HG02763 (cell line): ENCODE results near the gene IFT43.
"Not testable (repeated sequence)": the region's sequence is repeated elsewhere in the genome, so short reads cannot be mapped to it uniquely, and the experiment has no call there.

Source experiments
- ATAC-seq: cut with Tn5 transposase; IDR thresholded peaks from one replicate; pipeline ENCODE4 v1.9.1; 2021; ENCODE audit warnings: mild to moderate bottlenecking, moderate library complexity; ENCODE audit not compliant: unreplicated experiment

Gene IFT43

DNA sequence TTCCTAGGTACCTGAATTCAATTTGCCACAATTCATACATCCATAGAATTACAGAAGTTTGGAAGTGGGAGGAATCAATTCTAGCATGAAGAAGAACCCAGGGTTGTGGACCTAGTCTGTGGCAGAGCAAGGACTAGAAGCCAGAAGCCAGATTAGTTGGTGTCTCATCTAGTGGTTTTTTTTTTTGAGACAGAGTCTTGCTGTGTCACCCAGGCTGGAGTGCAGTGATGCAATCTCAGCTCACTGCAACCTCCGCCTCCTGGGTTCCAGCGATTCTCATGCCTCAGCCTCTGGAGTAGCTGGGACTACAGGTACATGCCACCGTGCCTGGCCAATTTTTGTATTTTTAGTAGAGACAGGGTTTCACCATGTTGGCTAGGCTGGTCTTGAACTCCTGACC, 24.1 kb downstream of the IFT43 start:
- ATAC-seq = not testable (repeated sequence)

DNA sequence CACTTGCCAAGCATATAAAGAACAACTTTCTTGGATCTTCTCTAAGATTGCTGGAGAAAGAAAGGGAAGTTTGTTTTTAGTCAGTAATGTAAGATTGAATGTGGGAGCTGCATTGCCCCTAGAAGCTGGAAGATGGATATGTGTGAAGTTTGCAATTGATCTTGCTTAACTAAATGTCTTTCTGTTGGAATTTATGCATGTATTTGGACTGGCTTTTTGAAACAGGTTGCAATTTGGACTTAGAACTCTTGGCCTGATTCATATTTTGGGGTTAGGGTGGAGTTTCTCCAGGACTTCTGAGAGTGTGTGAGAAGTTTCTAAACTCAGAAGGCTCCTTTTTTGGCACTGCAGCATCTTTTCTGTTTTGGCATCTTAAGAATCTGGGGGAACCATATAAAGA, 26.4 kb downstream of the IFT43 start:
- ATAC-seq = no peak

DNA sequence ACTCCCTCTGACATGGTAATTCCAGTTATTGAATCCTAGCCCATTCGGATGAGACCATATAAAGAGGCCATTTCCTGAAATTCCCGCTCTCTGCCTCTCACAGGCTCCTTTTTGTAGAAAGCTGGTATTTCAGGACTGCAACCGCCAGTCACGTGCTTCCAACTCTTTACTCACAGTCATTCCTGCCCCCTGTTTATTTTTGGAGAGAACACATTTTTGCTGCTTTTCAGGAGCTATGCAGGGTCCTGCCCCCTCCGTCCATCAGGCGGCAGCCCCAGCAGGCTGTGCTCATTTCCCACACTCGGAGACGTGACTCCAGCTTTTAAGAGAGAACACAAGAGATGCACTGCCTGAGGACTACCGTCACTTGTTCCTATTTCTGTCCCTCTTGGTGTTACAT, 26.8 kb downstream of the IFT43 start:
- ATAC-seq = no peak

DNA sequence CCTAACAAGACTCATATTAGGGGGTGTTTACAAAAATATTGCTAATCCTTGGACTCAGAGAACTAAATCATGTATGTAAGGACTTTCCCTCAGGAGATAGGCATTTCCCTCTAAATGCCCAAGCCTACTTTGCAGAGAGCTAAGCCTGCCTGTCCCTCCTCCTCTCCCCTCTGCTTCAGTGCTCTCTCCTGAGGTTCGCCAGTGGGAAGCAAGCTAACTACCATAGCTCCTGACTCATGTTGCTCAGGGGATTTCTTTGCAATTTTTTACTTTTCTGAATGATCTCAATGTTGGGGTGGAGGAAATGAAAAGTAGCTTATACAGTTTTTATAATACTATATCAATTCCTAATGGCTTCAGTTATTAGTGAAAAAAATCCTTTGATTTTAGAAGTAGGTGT, 29.6 kb downstream of the IFT43 start:
- ATAC-seq = no peak

DNA sequence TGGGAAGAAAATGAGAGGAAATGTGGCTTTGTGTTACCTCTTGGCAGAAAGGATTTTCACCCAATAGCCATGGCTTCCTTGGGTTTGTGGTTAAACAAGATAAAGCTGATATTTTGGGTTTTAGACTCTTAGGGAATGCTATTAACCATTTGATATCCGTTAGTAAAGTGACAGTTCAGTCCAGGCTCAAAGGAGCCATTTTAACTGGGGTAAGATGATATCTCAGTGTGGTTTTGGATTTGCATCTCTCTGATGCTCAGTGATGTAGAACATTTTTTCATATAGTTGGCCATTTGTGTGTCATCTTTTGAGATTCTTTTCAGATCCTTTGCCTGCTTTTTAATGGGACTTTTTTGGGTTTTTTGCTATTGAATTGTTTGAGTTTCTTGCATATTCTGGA, 30.1 kb downstream of the IFT43 start:
- ATAC-seq = no peak

DNA sequence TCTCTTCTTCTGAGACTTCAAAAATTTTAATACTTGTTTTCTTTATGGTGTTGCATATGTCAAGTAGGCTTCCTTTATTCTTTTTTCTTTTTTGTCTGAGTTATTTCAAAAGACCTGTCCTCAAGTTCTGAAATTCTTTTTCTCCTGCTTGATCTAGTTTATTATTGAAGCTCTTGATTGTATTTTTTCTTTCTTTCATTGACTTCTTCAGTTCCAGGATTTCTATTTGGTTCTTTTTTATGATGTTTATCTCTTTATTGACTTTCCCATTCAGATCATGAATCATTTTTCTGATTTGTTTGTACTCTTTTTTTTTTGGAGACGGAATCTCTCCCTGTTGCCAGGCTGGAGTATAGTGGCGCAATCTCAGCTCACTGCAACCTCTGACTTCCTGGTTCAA, 34.1 kb downstream of the IFT43 start:
- no peak for ATAC-seq

DNA sequence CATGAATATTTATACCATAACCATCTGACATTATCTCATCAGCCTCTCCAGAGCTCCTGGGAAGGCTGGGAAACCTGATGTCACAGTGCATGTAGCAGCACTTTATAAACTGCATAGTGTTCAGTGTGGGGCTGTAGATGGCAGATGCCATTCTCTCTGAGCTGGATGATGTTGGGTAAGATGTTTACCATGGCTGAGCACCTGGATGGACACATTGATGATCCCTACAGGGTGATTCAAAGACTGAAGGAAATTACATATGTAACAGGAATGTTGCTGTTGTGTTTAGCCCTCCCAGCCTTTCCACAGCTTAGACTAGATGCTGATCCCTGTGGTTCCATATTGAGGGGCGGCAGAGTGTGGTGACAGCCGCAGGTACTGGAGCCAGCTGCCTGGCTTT, 37.4 kb downstream of the IFT43 start:
- no peak for ATAC-seq

DNA sequence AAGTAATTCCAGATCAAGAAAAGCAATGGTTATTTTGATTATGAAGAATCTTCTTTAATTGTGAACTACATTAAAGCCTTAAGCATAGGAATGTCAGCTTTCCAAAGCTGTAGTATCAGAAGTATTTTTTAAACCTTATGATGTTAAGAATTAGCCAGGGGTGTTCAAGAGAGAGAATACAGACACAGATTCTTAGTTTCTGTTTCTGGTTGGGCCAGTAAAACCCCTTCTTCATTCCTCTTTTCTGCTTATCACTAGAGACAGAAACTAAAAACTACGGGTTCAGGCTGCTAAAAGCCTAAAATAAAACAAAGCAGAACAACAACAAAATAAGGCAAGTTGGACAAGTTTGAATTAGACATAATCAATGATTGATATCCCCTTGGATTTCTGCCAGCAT, 38.2 kb downstream of the IFT43 start:
- no peak for ATAC-seq

DNA sequence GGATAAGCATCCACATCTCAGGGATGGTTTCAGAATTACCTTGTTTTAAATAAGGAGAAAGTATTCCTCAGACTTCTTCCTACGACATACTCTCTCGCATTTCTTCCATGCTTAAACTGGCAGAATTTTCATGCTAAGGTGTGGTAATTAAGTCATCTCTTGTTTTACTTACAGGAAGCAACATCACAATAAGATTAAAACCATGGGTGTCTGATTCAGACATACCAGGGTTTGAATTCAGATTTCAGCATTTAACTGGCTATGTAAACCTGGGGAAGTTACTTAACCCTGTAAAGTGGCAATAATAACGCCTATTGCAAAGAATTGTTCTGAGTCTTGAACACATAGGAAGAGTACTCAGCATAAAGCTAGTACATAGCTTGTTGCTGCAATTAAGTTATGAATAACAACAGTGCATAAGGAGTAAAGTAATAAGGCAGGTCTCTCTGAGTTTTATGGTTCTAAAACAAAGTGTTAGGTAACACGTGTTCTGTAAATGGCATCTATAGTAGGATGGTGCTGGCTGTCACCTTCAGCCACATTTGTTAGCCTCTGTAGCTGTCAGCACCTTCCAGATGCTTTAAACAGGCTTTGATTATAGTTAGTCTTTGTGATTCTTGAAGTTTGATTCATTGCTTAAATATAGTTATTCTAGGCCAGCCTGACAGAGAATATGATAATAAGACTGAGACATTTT, 38.8 kb downstream of the IFT43 start:
- ATAC-seq = no peak

DNA sequence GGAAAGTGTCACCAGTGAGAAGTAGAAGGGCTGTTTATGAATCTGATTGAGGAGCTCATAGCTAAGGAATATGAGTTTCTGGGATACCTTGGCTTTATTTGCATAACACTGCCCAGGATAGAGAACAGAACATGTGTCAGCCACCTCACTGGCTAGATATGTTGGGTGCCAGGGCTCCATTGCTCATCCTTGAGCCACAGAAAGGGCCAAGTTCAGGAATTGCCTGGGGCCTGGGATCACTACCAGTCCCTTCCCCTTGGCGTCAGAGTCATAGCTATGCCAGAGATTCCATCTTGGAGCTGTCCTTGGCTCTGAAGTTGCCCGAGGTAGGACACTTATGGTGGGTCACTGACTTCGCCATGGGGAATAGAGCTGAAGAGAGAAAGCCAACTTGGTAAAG, 49.0 kb downstream of the IFT43 start:
- ATAC-seq = no peak

DNA sequence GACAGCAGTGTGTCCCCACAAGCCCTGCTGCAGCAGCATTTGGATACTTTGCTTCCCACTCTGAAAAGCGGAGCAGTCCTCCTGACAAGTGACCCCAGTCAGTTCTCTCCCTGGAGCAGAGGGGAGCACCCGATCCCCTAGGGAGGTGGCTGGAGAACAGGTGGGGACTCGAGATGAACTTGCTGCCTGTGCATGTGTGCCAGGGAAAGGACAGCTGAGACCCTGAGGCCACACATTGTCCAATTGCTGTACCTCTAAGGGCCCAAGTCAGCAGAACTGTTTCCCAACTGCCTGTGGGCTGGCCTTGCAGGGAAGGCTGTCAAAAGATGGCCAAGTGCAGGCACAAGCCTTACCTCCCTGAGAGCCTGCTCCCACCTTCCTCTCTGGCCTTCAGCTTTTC, 55.1 kb downstream of the IFT43 start:
- no peak for ATAC-seq

DNA sequence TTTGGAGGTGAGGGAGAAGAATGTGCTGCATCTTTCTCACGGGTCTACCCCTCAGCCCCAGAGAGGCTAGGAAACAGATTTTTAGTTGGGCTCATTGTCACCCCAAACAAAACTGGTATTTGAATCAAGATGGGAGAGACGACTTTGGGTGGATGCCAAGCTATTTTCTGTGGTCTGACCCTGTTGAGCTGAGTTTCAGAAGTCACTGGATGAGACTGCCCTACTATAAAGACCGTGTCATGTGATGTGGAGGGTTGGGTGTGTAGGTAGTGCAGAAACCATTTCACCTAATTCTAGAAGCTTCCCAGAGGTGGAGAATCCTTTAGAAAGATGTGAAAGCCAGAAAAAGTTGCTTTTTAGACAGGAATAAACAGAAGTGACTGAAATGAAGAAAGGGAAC, 60.2 kb downstream of the IFT43 start:
- no peak for ATAC-seq

DNA sequence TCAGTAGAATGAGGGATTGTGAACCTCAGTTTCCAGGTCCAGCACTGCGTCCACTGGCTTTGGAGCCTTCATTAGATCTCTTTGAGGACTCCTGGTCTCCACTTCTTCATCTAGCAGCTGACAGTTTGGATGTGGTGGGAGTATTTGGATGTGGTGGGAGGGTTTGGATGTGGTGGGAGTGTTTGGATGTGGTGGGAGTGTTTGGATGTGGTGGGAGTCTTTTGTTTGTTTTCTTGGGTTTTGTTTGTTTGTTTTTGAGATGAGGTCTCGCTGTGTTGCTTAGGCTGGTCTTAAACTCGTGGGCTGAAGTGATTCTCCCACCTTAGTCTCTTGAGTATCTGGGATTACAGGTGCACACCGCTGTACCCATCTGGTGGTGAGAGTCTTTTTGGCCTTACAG, 64.7 kb downstream of the IFT43 start:
- no peak for ATAC-seq

DNA sequence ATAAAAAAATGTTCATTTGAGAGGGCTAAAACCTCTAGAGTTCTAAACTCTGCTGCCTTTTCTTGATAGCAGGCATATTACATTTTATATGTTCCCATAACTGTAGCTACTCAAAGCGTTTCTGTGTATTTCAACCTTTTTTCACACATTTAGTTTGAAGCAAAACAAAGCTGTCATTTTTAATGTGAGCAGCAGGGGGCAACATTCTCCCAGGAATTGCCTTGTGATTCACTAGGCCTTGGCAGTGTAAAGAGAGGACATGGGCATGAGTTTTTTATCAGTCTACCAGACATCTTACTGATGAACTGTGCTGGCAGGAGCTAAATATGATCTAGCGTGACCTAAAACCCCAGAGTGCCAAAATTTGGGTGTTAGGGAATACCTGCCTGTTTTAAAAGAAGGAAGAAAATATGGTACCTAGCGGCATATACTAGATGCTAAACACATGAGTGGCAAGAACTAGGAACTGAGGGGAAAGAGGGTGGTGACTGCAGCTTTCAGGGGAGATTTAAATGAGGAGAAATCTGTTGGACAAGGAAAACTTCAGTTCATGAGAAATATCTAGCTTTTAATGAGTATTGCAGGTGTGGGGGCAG, 65.3 kb downstream of the IFT43 start:
- ATAC-seq = no peak

DNA sequence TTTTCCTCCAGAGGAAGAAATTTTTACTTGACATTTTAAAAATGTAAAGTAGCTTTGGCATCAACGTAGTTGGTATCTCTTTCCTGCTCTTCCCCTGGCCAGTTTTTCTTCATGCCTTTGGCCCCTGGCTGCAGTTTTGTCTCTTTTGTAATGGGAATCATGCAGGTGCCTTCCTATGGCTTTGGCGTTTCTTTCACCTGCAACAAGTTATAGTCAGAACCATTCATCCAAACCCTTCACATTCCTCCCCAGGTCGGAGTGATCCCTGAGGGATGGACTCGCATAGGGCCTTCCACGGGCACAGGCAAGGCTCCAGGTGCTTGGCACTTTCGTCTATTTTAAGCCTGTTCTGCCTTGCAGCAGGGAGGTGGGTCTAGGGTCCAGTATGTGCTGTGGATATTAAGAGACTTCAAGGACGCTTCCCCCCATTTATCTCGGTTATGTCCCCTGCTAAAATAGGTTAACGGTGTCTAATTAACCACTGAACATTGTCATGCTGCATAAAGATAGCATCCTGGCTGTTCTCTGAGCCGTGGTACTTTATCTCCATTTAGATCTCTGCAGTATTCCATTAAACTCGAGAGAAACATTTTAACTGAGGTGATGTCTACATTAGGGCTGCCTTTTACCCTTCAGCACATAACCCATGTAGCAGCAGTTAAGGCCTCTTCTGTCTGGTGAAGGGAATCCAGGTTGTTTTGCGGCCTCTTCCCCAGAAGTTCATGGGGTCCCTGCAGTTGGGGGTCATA, 66.3 kb downstream of the IFT43 start:
- ATAC-seq = no peak

DNA sequence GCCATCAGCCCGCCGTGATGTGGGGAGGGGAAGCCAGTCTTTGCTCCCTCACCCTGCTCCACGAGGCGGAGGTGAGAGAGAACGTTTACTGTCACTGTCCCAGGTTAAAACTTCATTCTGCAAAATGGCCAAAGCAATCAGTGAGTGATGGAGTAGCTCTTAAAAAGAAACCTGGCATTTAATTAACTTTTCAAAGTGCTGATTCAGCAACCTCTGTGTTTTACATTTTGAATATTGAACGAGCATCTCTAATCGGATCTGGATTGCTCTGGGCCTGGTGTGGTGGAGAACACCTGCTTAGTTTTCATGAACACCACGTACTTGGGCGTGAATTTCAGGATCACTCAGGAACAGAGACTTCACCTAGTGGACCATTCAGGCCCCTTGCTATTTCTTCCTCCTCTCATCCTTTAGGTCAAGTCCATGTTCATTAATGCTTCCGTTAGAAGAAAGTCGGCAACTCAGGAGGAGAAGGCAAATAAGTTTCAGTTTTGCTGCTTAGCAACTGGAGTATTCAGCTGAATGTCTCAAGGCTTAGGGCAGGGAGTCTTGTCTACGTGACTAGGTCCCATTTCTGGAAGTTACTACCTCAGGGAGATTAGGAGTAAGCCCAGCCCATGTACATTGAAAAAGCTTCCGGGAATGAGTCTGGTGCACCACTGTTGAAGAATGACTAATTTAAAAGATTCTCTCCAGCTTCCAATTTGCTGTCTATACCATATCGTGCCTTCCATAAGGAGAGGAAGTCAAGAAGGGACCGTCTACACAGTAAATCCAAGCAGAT, 68.2 kb downstream of the IFT43 start:
- no peak for ATAC-seq

DNA sequence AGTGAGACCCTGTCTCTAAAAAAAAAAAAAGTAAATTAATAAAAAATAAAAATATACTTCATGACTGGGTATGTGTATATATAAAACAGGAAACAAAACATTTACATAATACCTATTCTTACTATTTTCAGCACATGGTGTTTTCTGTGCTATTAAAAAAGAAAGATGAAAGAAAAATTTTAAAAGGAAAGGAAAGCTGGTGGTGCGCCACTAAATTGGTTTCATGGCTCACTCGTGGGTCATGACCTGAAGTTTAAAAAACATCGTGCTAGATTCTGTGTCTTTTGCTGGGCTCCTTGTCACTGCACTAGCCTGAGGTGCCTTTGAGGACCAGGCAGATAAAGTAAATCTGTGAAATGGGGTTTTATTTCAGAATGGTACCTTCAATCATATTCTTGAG, 69.8 kb downstream of the IFT43 start:
- no peak for ATAC-seq

DNA sequence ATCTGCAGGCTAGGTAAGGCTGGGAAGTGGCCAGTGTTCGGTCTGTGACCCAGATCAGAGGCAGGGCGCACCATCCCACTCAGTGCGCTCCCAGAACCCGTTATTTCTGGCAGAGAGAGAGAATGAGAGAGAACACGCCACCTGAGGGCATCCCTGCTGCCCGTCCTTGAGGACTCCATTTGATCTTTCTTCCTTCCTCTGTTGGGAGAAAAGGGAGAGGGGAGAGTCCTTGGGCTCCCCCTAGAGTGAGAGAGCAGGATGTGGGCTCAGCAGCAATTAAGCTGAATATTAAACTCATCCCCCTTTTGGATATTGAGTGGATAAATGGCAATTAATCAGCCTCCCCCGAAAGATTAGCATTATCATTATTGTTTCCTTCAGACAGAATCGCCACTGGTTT, 70.6 kb downstream of the IFT43 start:
- no peak for ATAC-seq

DNA sequence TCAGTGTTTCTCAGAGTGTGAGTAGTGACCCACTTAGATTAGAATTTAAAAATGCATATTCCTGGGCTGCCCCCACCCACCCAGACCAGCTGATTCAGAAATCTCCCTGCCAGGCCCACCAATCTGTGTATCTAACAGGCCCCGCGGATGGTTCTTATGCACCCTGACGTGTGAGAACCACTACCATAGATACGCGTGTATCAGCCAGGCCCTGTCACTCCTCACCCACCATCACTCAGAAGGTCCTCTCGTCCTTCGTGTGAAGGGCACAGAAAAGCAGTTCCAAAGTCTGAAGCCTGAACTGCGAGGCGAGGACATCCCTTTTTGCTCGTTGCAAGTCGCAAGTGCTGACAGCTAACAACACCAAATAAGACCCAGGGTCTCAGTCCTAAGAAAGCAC, 72.4 kb downstream of the IFT43 start:
- no peak for ATAC-seq

DNA sequence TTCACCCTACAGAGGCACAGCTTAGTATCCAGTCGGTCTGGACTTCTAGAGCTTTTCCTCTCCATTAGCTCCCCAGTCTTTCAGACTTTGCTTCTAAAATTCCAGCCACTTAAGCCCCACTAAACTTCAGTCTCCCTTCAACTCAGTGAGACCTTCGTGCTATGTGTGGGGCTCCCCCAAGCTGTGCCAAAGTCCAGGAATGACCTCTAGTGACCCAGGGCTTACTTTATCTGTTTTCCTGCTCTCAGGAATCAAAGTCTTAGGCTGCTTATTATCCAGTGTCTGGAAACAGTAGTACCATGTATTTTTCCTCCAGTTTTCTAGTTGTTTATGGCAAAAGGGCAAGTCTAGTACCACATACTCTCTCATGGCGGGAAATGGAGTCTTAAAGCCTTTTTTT, 77.8 kb downstream of the IFT43 start:
- no peak for ATAC-seq

DNA sequence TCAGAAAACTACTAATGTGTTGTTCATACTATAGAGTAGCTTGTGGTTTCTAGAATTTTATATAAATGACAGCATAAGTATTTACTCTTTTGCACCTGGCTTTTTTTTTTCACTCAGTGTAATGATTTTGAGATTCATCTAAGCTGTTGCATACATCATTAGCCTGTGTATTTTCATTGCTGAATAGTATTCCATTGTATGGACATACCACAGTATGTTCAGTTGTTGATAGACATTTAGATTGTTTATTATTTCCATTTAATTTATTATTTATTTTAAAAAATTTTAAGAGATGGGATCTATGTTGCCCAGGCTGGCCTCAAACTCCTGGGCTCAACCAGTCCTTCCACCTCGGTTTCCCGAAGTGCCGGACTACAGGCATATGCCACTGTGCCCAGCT, 80.0 kb downstream of the IFT43 start:
- no peak for ATAC-seq

DNA sequence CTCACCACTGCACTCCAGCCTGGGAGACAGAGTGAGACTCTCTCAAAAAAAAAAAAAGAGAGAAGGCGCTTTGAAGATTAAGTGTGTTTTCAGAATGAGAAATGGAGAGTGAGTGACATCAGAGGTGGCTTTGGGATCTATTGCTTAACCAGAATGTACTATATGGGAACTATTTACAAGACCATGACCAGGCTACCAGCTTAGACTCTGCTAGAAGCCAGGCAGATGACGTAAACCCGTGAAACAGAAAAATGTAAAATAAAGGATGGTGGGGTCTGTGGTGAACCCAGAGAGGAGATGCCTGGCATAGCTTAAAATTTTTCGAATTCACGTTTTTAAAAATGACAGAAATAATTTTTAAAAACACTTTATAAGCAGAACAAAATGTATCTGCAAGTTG, 82.0 kb downstream of the IFT43 start:
- no peak for ATAC-seq
